ENCODE results near the gene COPZ1. TPM values are rescaled to one million over a fixed set of nuclear protein-coding genes. Genes with fewer than 3 reads are reported as not detected.
A peak's percentile ranks its signal among the peaks of the same experiment; 100 is the strongest.
"Not testable (repeated sequence)": the region's sequence is repeated elsewhere in the genome, so short reads cannot be mapped to it uniquely, and the experiment has no call there.

COPZ1 gene
- total and polyA plus RNA-seq, 8 donors = 14.6 to 133 (median 82.4) TPM

DNA sequence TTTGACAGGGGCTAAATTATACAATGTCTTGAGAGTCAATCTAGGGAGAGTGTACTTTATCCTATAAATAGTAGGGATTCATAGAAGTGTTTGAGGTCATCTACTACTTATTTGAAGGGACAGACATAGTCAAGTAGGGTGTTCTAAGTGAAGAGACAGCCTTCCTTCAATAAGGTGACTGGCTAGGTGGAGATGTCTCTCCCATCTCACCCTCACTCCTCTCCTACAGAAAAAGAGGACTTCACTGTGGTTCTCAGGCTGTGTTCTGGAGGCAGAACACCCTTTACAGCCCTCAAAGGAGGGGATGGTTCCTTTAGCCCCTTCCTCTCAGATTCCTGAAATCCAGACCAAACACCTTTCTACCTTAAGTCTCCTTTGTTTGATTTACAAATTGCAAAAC is 21.3 kb upstream of the COPZ1 start:
- no peak for DNase-seq
- TF ChIP-seq POLR2AphosphoS5 (IDR thresholded peaks at IDR 0.05) (no peak), CTCF (IDR thresholded peaks at IDR 0.05) (no peak), POLR2A (IDR thresholded peaks at IDR 0.05) (no peak), EP300 (IDR thresholded peaks at IDR 0.05) (no peak)
- intact Hi-C loops (cut with DNase I; ENCODE audit: low total_unique reads) = no loop called here
- Histone ChIP-seq H3K27ac (peak overlapping the region in 2 of 5 donors; percentile 75 to 76), H3K4me3 (no peak overlapping the region), H3K4me1 (peaks cover 13 to 48% (median 32%) of the 10 kb centered on the region in 4 donors), H3K36me3 (no peaks in the 10 kb centered on the region), H3K27me3 (peaks cover 0 to 45% (median 7%) of the 10 kb centered on the region in 3 donors), H3K9me3 (no peaks in the 10 kb centered on the region)

- H3K36me3 ChIP-seq = no peaks in the 10 kb centered on the region
- WGBS, 5 donors = 5 to 9% (median 9%) methylated on average over 10 to 12 of the region's 12 CpGs
- H3K4me3 ChIP-seq = no peak overlapping the region
- peaks cover 0 to 40% (median 7%) of the 10 kb centered on the region in 3 donors for H3K27me3 ChIP-seq
- DNase-seq = peak; percentile 88 to 93
- peaks cover 13 to 48% (median 32%) of the 10 kb centered on the region in 4 donors for H3K4me1 ChIP-seq
- intact Hi-C loops (cut with DNase I; ENCODE audit: low total_unique reads) = no loop called here
- H3K27ac ChIP-seq = peak overlapping the region in 3 of 5 donors; percentile 36 to 76 (median 75)
- H3K9me3 ChIP-seq = no peaks in the 10 kb centered on the region
- TF ChIP-seq POLR2A (IDR thresholded peaks at IDR 0.05) (no peak), CTCF (IDR thresholded peaks at IDR 0.05) (no peak), EP300 (IDR thresholded peaks at IDR 0.05) (no peak), POLR2AphosphoS5 (IDR thresholded peaks at IDR 0.05) (peak in 2 of 3 donors; percentile 33 to 74)
Measured at GRCh38 chr12:54304187-54304810, 20.6 kb upstream of the COPZ1 start.

- peaks cover 0 to 17% (median 0%) of the 10 kb centered on the region in 3 donors for H3K27me3 ChIP-seq
- DNase-seq = peak; percentile 93 to 96
- intact Hi-C loops (cut with DNase I; ENCODE audit: low total_unique reads) = no loop called here
- WGBS, 5 donors = 30 to 41% (median 37%) methylated on average over 8 of the region's 8 CpGs
- TF ChIP-seq CTCF (IDR thresholded peaks at IDR 0.05) (no peak), POLR2AphosphoS5 (IDR thresholded peaks at IDR 0.05) (peak in 2 of 3 donors; percentile 66 to 78), POLR2A (IDR thresholded peaks at IDR 0.05) (no peak), EP300 (IDR thresholded peaks at IDR 0.05) (no peak)
- H3K4me1 ChIP-seq = peaks cover 5 to 38% (median 22%) of the 10 kb centered on the region in 4 donors
- H3K36me3 ChIP-seq = no peaks in the 10 kb centered on the region
- H3K27ac ChIP-seq = peak overlapping the region in 3 of 5 donors; percentile 61 to 64 (median 64)
- H3K4me3 ChIP-seq = no peak overlapping the region
- no peaks in the 10 kb centered on the region for H3K9me3 ChIP-seq
Measured at GRCh38 chr12:54306925-54307741, 17.8 kb upstream of the COPZ1 start.

DNA sequence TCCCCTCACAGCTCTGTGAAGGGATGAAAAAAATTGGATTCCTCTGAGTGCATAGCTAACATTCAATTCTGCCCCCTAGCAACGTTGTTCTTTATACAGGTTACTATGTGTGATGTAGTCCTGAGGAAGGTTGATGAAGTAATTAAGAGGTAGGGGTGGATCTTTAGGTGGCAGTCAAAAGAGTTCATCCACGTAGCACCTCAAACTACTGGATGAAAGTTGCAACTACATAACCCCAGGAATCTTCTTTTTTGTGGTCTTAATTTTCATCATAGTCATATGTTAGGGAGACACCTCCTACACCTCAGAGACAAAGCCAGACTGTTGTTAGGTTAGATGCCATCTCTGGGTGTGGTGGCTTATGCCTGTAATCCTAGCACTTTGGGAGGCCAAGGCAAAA is 13.9 kb upstream of the COPZ1 start:
- Histone ChIP-seq H3K27ac (no peak overlapping the region), H3K4me1 (peaks cover 0 to 14% (median 11%) of the 10 kb centered on the region in 4 donors), H3K36me3 (no peaks in the 10 kb centered on the region), H3K27me3 (no peaks in the 10 kb centered on the region), H3K4me3 (no peak overlapping the region), H3K9me3 (no peaks in the 10 kb centered on the region)
- intact Hi-C loops (cut with DNase I; ENCODE audit: low total_unique reads) = no loop called here
- 54 to 59% (median 55%) methylated on average over 2 of the region's 2 CpGs for WGBS, 5 donors
- no peak for DNase-seq
- TF ChIP-seq EP300 (IDR thresholded peaks at IDR 0.05) = no peak
- TF ChIP-seq CTCF (IDR thresholded peaks at IDR 0.05) = no peak
- no peak for TF ChIP-seq POLR2A (IDR thresholded peaks at IDR 0.05)
- TF ChIP-seq POLR2AphosphoS5 (IDR thresholded peaks at IDR 0.05) = no peak

DNA sequence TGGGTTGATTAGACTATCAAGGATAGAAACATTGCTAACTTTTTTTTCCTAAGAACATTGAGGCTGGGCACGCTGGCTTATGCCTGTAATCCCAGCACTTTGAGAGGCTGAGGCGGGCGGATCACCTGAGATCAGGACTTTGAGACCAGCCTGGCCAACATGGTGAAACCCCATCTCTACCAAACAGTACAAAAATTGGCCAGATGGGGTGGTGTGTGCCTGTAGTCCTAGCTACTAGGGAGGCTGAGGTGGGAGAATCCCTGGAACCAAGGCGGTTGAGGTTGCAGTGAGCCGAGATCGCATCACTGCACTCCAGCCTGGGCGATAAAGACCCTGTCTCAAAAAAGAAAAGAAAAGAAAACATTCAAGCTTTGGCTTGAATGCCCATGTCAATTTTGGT is 12.6 kb upstream of the COPZ1 start:
- intact Hi-C loops (cut with DNase I; ENCODE audit: low total_unique reads); H3K27me3 ChIP-seq; DNase-seq; H3K4me1 ChIP-seq; H3K9me3 ChIP-seq; H3K36me3 ChIP-seq; H3K4me3 ChIP-seq; H3K27ac ChIP-seq: not testable (repeated sequence)
- WGBS, 5 donors = 83 to 92% (median 89%) methylated on average over 7 of the region's 7 CpGs

Measured in stomach (tissue), 9 donors.